GM18498 (cell line): ENCODE results near the gene CNTNAP2.
"Not testable (repeated sequence)": the region's sequence is repeated elsewhere in the genome, so short reads cannot be mapped to it uniquely, and the experiment has no call there.

ENCODE experiments used
- ATAC-seq: cut with Tn5 transposase; IDR thresholded peaks from one replicate; pipeline ENCODE4 v1.9.1; 2021; ENCODE audit warnings: mild to moderate bottlenecking, moderate library complexity; ENCODE audit not compliant: unreplicated experiment

CNTNAP2 gene

DNA sequence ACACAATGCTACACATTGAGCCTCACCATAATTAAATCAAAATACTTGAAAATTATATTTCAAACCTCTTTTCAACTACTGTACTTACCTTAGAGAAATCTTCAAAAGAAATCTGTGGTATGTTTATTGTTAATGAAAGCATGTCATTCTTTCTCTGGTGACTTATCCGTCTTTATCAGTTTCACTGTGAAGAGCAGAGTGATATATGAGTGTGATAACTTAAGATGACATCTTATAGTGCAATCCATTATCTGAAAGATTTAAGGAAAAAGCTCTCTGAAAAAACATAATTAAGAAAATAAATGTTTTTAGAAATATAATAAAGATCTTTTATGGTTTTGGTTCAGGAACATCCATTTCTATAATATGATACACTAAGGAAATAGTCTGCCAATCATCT, 1562.3 kb downstream of the CNTNAP2 start:
- ATAC-seq = no peak

- no peak for ATAC-seq
These were observed 1564.9 kb downstream of the CNTNAP2 start for GRCh38 chr7:147681530-147681929.

DNA sequence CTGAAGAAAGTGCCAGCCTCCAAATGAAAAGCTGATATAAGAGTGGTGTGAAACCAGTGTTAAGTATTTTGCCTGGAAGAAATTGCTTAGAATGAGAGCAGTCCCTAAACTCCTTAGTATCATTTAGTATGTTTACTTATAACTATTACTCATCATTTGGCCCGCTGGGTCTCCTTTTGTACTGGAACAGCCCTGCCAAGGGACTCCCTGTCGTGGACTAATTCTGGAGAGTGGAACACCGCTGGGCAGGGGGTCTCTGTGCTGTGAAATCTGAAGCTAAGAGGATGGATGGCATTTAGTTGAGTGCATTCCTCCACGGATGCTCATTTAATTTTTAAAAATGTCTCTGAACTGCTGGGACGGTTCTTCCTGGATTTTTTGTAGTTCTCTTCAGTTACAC, 1584.1 kb downstream of the CNTNAP2 start:
- no peak for ATAC-seq

- no peak for ATAC-seq
These were observed 1591.3 kb downstream of the CNTNAP2 start for GRCh38 chr7:147707926-147708325.

DNA sequence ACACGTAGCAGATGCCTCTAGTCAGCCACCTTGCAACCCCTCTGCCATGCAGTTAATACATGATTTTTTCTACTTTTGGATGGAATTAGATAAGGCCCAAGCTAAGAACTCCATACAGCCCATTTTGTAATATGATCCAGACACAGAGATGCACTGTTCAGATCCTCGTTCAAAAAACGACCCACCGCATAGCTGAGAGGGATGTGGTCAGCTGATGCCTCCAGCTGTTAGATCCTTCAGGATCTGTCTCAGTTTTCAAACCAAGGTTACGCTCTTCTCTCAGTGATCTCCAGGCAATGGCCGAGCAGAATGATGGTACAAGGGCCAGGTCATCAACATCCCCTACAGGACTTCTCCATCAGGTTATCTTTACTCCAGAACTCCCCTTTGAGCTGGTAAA, 1592.3 kb downstream of the CNTNAP2 start:
- no peak for ATAC-seq

DNA sequence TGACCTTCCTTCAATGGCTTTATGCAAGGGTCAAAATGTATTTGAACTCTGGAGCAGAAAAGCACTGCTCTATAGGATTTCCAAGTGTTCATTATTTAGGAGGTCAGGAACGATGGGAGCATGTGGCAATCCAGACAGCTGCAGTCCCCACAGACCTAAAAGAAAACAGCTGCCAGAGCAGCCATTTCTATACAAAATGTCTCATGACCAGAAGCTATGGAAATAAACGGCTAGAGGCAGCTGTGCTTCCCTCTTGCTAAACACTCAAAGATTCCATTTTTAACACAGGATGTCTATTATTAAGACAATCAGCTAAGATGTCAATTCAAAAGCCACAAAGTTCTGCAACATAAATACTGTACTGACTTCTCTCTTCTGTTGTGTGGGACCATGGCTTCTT, 1594.8 kb downstream of the CNTNAP2 start:
- no peak for ATAC-seq

- no peak for ATAC-seq
These were observed 1605.6 kb downstream of the CNTNAP2 start for GRCh38 chr7:147721962-147722830.

DNA sequence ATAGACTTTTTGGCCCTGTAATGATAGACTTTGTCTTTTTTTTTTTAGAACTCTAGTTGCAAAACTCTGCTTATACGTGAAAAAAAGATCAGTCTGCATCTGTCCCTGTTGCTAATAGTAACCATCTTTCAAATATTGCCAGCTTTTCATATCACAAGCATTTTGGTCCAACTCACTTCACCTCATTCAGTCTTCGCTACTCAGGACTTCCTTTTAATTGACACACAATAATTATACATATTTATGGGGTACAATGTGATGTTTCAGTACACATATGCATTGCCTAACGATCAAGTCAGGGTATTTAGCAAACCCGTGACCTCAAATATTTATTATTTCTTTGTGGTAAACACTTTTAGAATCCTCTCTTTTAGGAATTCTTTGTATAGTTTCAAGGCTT, 1606.9 kb downstream of the CNTNAP2 start:
- no peak for ATAC-seq

DNA sequence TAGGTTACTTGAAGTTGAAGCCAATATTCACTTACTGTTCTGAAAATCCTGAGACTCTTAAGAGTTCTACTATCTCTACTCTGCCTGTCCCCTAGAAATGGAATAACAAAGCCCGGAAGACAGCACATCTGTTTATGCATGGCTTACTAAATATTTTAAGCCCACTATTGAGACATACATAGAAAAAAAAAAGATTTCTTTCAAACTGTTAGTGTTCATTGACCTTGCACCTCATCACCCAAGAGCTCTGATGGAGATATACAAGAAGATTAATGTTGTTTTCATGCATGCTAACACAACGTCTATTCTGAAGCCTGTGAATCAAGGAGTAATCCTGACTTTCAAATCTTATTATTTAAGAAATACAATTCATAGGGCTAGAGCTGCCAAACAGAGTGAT, 1614.7 kb downstream of the CNTNAP2 start:
- ATAC-seq = no peak

GRCh38 chr7:147737559-147738214, 1621.1 kb downstream of the CNTNAP2 start:
- ATAC-seq = not testable (repeated sequence)

GRCh38 chr7:147742301-147742700, 1625.7 kb downstream of the CNTNAP2 start:
- no peak for ATAC-seq

DNA sequence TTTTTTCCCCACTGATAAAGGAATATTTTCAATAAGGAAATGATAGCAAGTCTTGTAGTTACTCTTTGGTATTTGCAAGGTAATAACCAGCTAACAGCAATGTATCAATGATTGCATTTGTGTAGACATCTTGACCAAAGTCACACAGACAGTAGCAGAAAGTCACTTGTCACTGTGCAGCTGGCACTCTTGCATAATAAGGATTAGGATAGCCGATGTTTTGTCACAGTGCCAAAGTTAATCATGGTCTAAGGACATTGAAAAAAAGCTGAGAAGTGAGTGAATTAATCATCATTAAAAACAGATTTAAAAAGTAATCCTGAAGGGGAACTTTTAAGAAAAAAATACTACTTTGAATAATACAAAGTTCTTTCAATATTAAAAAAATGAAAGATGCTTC, 1639.7 kb downstream of the CNTNAP2 start:
- ATAC-seq = no peak

DNA sequence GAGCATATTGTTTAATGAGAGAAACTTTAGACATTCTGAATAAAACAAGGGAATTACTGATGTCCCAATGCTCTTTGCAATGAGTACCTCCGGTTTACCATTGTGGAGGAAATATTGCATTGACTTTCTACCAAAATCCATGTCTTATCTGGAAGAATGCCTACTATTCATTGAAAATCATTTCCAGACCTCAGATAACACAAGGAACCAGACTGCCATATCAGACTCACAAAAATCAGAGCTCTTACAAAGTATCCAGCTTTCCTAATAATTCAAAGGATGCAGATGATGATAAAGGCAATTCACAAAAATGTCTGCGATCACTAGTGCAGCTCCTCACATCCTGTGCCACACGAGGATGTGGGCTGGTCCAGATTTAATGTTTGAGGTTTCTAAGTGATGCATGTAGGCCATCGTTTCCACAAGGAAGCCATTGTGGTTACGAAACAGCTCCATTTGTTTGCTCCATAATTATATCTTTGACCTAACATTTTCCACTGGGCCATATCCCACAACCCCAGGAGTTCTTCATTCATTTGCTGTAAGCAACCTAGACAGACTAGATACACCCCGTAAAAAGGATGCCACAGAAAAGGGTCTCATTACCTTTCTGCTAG, 1642.8 kb downstream of the CNTNAP2 start:
- ATAC-seq = no peak

GRCh38 chr7:147765301-147765700, 1648.7 kb downstream of the CNTNAP2 start:
- no peak for ATAC-seq

DNA sequence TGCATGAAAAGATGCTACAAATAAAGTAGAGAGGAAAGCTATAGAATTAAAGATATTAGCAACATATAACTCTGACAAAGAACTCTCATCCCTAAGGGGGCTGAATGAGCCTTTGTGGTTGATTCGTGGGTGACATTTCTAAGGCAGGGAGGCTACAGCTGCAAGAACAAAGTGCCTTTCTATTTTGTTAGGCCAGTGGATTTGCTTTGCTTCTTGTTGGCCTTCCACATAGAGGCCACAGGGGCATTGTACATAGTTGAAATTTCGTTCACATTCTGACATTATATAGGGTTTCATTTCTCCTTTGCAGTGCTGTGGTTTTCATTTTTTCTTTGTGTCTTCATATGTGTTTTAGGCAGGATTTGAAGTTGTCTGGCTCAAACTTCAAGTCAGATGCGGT, 1654.7 kb downstream of the CNTNAP2 start:
- no peak for ATAC-seq

GRCh38 chr7:147774461-147774860, 1657.9 kb downstream of the CNTNAP2 start:
- ATAC-seq = no peak

- ATAC-seq = no peak
These were observed 1659.1 kb downstream of the CNTNAP2 start for GRCh38 chr7:147775516-147776284.

DNA sequence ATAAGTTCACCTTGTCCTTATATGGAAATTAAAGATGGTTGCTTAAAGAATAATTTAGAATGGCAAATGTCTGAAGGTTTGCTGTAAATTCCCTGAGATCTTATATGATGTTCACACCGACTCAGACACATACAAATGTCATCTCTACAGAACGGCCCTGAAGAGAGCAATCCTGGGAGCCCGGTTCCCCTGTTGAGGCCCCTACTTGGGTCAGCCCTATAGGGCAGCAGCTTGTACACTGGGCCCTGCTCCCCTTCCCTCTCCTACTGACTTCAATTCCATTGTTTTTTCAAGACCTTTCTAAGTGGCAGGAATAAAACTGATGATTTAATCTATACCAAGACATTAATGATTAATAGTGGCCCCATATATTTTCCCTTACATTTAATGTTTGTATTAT, 1660.7 kb downstream of the CNTNAP2 start:
- no peak for ATAC-seq

- ATAC-seq = no peak
These were observed 1663.3 kb downstream of the CNTNAP2 start for GRCh38 chr7:147779949-147780348.

DNA sequence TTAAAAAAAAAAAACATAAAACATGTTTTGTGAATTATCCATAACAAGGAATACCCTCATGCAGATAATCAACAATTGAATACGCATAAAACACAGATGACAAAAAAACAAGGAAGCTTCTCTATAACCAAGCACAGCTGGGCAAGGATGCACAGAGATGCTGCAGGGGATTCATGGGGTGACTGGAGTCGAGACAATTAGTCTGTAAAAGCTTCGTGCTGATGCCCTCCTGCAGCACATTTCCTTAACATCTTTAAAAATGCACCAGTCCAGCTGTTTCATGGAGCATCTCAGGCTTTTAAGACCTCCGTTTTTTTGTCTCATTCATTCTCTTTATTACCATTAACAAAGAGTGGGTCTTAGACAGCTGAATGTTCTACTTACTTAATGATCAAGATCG, 1680.0 kb downstream of the CNTNAP2 start:
- no peak for ATAC-seq

DNA sequence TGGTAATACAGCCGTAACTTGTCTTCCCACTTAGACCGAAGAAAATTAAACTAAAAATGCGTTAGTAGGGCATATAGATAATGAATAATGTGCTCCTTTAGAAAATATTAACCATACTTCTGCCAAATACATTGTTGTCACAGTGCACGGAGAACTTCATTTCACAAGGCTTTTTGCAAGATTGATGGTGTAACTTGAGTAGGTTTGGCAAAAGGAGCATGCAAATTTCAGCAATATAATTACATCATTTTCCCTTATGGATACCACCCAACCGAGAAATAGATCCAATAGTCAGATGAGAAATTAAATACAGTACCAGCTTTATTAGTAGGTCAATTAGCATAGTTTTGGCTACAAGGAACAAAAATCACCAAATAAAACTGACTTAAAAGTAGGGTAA, 1681.4 kb downstream of the CNTNAP2 start:
- ATAC-seq = no peak
